HUES48 (cell line): Measurements from ENCODE around the gene ASS1.

Experiments used
- H3K27ac ChIP-seq: one replicate; pipeline ENCODE4 v1.7.0; 2013; ENCODE audit warnings: low read depth, low read length, inconsistent platforms
- H3K27me3 ChIP-seq: 2 replicates; pipeline ENCODE4 v1.6.1; 2013; ENCODE audit warnings: mild to moderate bottlenecking, low read length; ENCODE audit not compliant: control insufficient read depth, insufficient read depth
- H3K36me3 ChIP-seq: 2 replicates; pipeline ENCODE4 v1.6.1; 2013; ENCODE audit warnings: low read length; ENCODE audit not compliant: control insufficient read depth, insufficient read depth
- H3K4me1 ChIP-seq: 2 replicates; pipeline ENCODE4 v1.6.1; 2013; ENCODE audit warnings: mild to moderate bottlenecking, low read length; ENCODE audit not compliant: control insufficient read depth, insufficient read depth
- H3K4me3 ChIP-seq: 2 replicates; pipeline ENCODE4 v1.5.1; 2013; ENCODE audit warnings: mild to moderate bottlenecking, low read depth, low read length
- H3K9ac ChIP-seq: 2 replicates; pipeline ENCODE4 v1.6.1; 2013; ENCODE audit warnings: mild to moderate bottlenecking, low read depth, low read length, moderate library complexity
- H3K9me3 ChIP-seq: 2 replicates; pipeline ENCODE4 v1.6.1; 2013; ENCODE audit warnings: low read length; ENCODE audit not compliant: control insufficient read depth, insufficient read depth

Gene ASS1

GRCh38 chr9:130454812-130455325 is 10.1 kb downstream of the ASS1 start:
- no peak overlapping the region for H3K9ac ChIP-seq
- no peak overlapping the region for H3K4me3 ChIP-seq
- H3K9me3 ChIP-seq, result no peaks in the 10 kb centered on the region
- H3K36me3 ChIP-seq, result 0 out of 2 replicates have a peak, but pooled peaks cover 6% of the 10 kb centered on the region
- H3K4me1 ChIP-seq, result peaks cover 7% of the 10 kb centered on the region; the same call in 1 of the 2 replicates
- H3K27ac ChIP-seq, result no peak overlapping the region
- no peaks in the 10 kb centered on the region for H3K27me3 ChIP-seq

DNA sequence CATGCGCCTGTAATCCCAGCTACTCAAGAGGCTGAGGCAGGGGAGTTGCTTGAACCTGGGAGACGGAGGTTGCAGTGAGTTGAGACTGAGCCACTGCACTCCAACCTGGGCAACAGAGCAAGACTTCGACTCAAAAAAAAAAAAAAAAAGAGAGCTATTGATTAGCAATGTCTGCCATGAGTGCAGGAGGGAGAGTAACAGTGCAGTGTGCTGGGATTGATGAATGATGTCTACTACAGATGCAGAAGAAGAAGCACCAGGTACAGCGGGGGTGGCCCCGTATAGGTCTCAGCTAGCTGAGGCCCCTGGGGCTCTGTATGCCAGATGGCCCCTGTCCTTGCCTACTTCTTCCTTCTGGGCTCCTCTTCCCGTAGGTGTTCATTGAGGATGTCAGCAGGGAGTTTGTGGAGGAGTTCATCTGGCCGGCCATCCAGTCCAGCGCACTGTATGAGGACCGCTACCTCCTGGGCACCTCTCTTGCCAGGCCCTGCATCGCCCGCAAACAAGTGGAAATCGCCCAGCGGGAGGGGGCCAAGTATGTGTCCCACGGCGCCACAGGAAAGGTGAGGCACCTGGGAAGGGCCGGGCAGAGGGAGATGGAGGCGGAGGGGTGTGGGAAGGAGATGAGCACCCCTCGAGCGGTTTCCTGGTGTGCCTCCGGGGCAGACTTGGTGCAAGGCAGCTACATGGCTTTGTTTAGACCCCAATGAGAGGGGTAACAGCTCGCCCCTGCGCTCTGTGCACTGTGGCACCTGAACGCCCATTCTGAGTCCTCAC is 13.5 kb downstream of the ASS1 start:
- Histone ChIP-seq H3K36me3 (peaks cover 6% of the 10 kb centered on the region; the same call in 1 of the 2 replicates), H3K9me3 (no peaks in the 10 kb centered on the region), H3K27ac (no peak overlapping the region), H3K4me1 (no peaks in the 10 kb centered on the region), H3K9ac (no peak overlapping the region), H3K27me3 (no peaks in the 10 kb centered on the region), H3K4me3 (no peak overlapping the region)

GRCh38 chr9:130458804-130459067 is 14.0 kb downstream of the ASS1 start:
- H3K4me3 ChIP-seq, result no peak overlapping the region

GRCh38 chr9:130459151-130459550 is 14.4 kb downstream of the ASS1 start:
- H3K36me3 ChIP-seq, result peaks cover 11% of the 10 kb centered on the region; the same call in 1 of the 2 replicates
- H3K9ac ChIP-seq, result no peak overlapping the region
- H3K4me1 ChIP-seq, result no peaks in the 10 kb centered on the region
- H3K9me3 ChIP-seq, result no peaks in the 10 kb centered on the region
- no peak overlapping the region for H3K27ac ChIP-seq
- no peaks in the 10 kb centered on the region for H3K27me3 ChIP-seq
- no peak overlapping the region for H3K4me3 ChIP-seq

More at GRCh38 chr9:130458804-130459067, 14.0 kb downstream of the ASS1 start:
- Histone ChIP-seq H3K9ac (no peak overlapping the region), H3K27ac (no peak overlapping the region), H3K36me3 (peaks cover 7% of the 10 kb centered on the region; the same call in 1 of the 2 replicates), H3K27me3 (no peaks in the 10 kb centered on the region), H3K4me1 (no peaks in the 10 kb centered on the region), H3K9me3 (no peaks in the 10 kb centered on the region)

DNA sequence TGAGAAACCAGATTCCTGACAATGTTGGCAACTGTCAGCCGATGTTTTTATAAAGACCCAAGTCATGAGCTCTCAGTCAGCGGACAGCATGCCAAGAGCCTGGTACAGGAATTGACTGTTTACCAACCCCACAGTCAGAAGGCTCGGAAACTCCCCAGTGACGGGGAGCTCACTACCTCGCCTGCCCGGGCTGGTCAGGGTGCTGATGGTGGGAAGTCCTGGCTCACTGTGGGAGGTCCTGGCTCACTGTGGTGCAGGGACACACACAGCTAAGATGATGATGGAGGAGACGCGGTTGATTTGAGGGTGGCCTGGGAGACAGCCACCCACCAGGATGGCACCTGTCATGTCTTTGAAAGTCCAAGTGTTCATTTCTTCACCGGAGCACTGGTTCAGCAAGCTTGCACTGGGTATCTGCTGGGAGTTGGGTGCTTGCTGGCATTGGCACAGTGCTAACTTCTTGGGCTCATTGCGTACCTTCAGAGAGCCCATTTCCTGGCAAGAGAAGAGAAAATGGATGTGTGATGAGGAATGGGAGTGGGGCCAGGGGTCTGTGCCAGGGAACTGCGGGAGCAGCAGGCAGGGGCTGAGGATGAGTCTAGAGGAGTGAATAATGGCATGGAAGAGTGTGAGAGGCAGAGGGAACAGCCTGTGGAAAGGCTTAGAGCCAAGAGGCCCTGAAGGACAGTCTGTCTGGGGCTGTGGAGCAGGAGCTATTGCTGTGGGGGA is 15.3 kb downstream of the ASS1 start:
- no peak overlapping the region for H3K27ac ChIP-seq
- H3K36me3 ChIP-seq, result peaks cover 15% of the 10 kb centered on the region; the same call in 1 of the 2 replicates
- no peak overlapping the region for H3K9ac ChIP-seq
- H3K27me3 ChIP-seq, result no peaks in the 10 kb centered on the region
- H3K4me1 ChIP-seq, result no peaks in the 10 kb centered on the region
- H3K9me3 ChIP-seq, result no peaks in the 10 kb centered on the region
- no peak overlapping the region for H3K4me3 ChIP-seq

DNA sequence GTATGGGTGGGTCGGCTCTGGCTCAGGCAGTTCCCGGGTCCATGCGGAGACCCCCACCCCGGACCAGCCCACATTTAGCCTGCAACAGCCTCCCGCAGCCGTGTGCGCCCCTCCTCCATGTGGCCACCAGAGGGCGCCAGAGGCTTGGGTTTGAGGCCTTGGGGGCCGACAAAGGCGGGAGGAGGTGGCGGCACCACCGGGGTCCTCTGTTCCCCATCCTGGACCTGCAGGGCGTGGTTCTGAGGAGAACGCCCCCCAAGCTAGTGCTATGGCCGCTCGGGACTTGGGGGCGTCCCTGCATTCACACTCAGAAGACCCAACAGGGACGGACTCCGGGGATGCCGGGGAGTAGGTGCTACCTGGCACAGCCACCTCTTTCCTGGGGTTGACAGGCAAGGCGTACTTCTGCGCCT is 16.5 kb downstream of the ASS1 start:
- Histone ChIP-seq H3K27me3 (no peaks in the 10 kb centered on the region), H3K36me3 (peaks cover 17% of the 10 kb centered on the region), H3K9ac (no peak overlapping the region), H3K27ac (no peak overlapping the region), H3K9me3 (no peaks in the 10 kb centered on the region), H3K4me1 (no peaks in the 10 kb centered on the region), H3K4me3 (no peak overlapping the region)

GRCh38 chr9:130461731-130462130 is 17.0 kb downstream of the ASS1 start:
- H3K9ac ChIP-seq, result no peak overlapping the region
- no peaks in the 10 kb centered on the region for H3K9me3 ChIP-seq
- H3K4me3 ChIP-seq, result no peak overlapping the region
- no peak overlapping the region for H3K27ac ChIP-seq
- H3K4me1 ChIP-seq, result no peaks in the 10 kb centered on the region
- H3K27me3 ChIP-seq, result no peaks in the 10 kb centered on the region
- peaks cover 22% of the 10 kb centered on the region for H3K36me3 ChIP-seq

- no peak overlapping the region for H3K27ac ChIP-seq
- no peak overlapping the region for H3K4me3 ChIP-seq
- peaks cover 4% of the 10 kb centered on the region; the same call in 1 of the 2 replicates for H3K4me1 ChIP-seq
- no peaks in the 10 kb centered on the region for H3K9me3 ChIP-seq
- peaks cover 23% of the 10 kb centered on the region for H3K36me3 ChIP-seq
- H3K27me3 ChIP-seq, result no peaks in the 10 kb centered on the region
- no peak overlapping the region for H3K9ac ChIP-seq
These were observed 18.2 kb downstream of the ASS1 start for GRCh38 chr9:130462685-130463540.

GRCh38 chr9:130463763-130464745 is 19.3 kb downstream of the ASS1 start:
- no peak overlapping the region for H3K27ac ChIP-seq
- peaks cover 4% of the 10 kb centered on the region; the same call in 1 of the 2 replicates for H3K4me1 ChIP-seq
- H3K9ac ChIP-seq, result no peak overlapping the region
- no peaks in the 10 kb centered on the region for H3K9me3 ChIP-seq
- no peak overlapping the region for H3K4me3 ChIP-seq
- no peaks in the 10 kb centered on the region for H3K27me3 ChIP-seq
- H3K36me3 ChIP-seq, result peaks cover 19% of the 10 kb centered on the region
